HL-60 (cell line): ENCODE measurements around the gene ZNF678.

ENCODE experiments used
- DNase-seq, 2 experiments: peaks; one replicate each; pipeline ENCODE4 v3.0.0-alpha.2; 2010 to 2020; ENCODE audit warnings: low read depth in 1 of 2, low spot score in 1 of 2
- H3K27ac ChIP-seq: fragments of 250-450 bp; sonication (Bioruptor Pico); replicated peaks from 2 replicates; pipeline ENCODE4 v1.5.1; 2020; ENCODE audit warnings: mild to moderate bottlenecking, moderate library complexity
- H3K27me3 ChIP-seq: fragments of 250-450 bp; sonication (Bioruptor Pico); 2 replicates; pipeline ENCODE4 v1.5.1; 2021; ENCODE audit warnings: mild to moderate bottlenecking, moderate library complexity; ENCODE audit not compliant: insufficient read depth, poor library complexity, severe bottlenecking
- H3K4me3 ChIP-seq: replicated peaks from 2 replicates; pipeline ENCODE4 v1.5.1; 2011; ENCODE audit warnings: mild to moderate bottlenecking, control low read depth, low read length; ENCODE audit not compliant: insufficient read depth
- CTCF ChIP-seq: IDR thresholded peaks from one replicate; pipeline ENCODE4 v1.5.1; 2011; ENCODE audit warnings: low read length, control low read depth, inconsistent platforms; ENCODE audit not compliant: insufficient read depth
- GABPA ChIP-seq: IDR thresholded peaks from 2 replicates; pipeline ENCODE4 v1.6.1; 2012; ENCODE audit warnings: low read depth
- POLR2AphosphoS5 ChIP-seq: IDR thresholded peaks from 2 replicates; pipeline ENCODE4 v1.6.1; 2012; ENCODE audit warnings: low read depth
- REST ChIP-seq: IDR thresholded peaks from 2 replicates; pipeline ENCODE4 v1.6.1; 2012; ENCODE audit warnings: low read depth; ENCODE audit not compliant: insufficient replicate concordance
- SPI1 ChIP-seq: IDR thresholded peaks from 2 replicates; pipeline ENCODE4 v1.6.1; 2012; ENCODE audit warnings: low read depth, mild to moderate bottlenecking, borderline replicate concordance

Gene ZNF678

GRCh38 chr1:227561241-227561907 is 2.0 kb upstream of the ZNF678 start:
- TF ChIP-seq CTCF (no peak), GABPA (no peak)
- H3K4me3 ChIP-seq: no peak overlapping the region
- no peak for DNase-seq
- H3K27me3 ChIP-seq: no peaks in the 10 kb centered on the region
- H3K27ac ChIP-seq: no peak overlapping the region

GRCh38 chr1:227562037-227562436 is 1.3 kb upstream of the ZNF678 start:
- DNase-seq: no peak
- no peaks in the 10 kb centered on the region for H3K27me3 ChIP-seq
- TF ChIP-seq REST (no peak), SPI1 (no peak), POLR2AphosphoS5 (no peak), GABPA (no peak), CTCF (no peak)

GRCh38 chr1:227562933-227563323 is 428 bp upstream of the ZNF678 start:
- TF ChIP-seq GABPA: no peak
- no peak for TF ChIP-seq REST
- TF ChIP-seq POLR2AphosphoS5: no peak
- TF ChIP-seq CTCF: no peak
- TF ChIP-seq SPI1: no peak
- H3K27me3 ChIP-seq: no peaks in the 10 kb centered on the region
- DNase-seq: no peak
- H3K27ac ChIP-seq: peak overlapping the region; percentile 77
- peak overlapping the region; percentile 78 for H3K4me3 ChIP-seq

More at GRCh38 chr1:227562037-227562436, 1.3 kb upstream of the ZNF678 start:
- Histone ChIP-seq H3K4me3 (no peak overlapping the region), H3K27ac (no peak overlapping the region)

- no peak for DNase-seq
- Histone ChIP-seq H3K4me3 (no peak overlapping the region), H3K27ac (no peak overlapping the region), H3K27me3 (no peaks in the 10 kb centered on the region)
- TF ChIP-seq REST: no peak
- no peak for TF ChIP-seq GABPA
- no peak for TF ChIP-seq CTCF
- no peak for TF ChIP-seq SPI1
- no peak for TF ChIP-seq POLR2AphosphoS5
These were observed 3.9 kb downstream of the ZNF678 start for GRCh38 chr1:227567256-227567655.
